GM19035 (cell line): Measurements from ENCODE around the gene CLUH.

Source experiments
- ATAC-seq: cut with Tn5 transposase; IDR thresholded peaks from one replicate; pipeline ENCODE4 v1.9.1; 2021; ENCODE audit not compliant: unreplicated experiment

Gene CLUH

DNA sequence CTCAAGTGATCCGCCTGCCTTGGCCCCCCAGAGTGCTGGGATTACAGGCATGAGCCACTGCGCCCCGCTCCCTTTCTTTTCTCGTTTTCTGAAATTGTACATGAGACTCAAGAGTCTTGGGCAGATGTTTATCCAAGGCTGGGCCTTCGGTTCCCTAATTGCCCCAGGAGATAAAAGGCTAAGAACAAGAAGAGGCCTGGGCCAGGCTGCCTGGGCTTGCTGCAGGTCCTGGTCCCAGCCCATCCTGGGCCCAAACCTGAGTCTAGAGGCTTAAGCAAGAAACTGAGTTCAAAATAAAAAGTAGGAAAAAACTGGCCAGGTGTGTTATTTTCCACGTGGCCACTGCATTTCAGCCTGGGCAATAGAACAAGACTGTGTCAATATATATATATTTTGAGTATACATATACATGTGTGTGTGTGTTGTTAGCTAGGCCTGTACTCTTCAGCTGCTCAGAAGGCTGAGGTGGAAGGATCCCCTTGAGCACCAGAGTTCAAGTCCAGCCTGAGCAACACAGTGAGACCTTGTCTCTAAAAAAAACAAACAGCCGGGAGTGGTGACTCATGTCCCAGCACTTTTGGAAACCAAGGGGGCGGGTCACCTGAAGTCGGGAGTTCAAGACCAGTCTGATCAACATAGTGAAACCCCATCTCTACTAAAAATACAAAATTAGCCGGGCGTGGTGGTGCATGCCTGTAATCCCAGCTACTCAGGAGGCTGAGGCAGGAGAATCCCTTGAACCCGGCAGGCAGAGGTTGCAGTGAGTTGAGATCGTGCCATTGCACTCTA lies 6.8 kb upstream of the CLUH start:
- no peak for ATAC-seq

- no peak for ATAC-seq
Measured at GRCh38 chr17:2716649-2717048, 5.1 kb upstream of the CLUH start.

DNA sequence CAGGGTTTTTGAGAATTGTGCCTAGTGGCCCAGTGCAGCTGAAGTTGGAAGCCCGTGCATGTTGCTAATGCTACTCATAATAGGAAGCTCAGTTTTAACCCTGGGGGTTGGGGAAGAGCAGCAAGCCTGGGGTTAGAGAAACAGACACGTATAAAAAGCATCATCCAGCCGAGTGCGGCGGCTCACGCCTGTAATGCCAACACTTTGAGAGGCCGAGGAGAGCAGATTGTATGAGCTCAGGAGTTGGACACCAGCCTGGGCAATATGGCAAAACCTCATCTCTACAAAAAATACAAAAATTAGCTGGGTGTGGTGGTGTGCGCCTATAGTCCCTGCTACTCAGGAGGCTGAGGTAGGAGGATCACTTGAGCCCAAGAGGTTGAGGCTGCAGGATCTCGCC lies 2.3 kb upstream of the CLUH start:
- no peak for ATAC-seq

- no peak for ATAC-seq
Measured at GRCh38 chr17:2712300-2713043, 908 bp upstream of the CLUH start.

- ATAC-seq: peak; percentile 23
Measured at GRCh38 chr17:2710803-2711607, 559 bp downstream of the CLUH start.

DNA sequence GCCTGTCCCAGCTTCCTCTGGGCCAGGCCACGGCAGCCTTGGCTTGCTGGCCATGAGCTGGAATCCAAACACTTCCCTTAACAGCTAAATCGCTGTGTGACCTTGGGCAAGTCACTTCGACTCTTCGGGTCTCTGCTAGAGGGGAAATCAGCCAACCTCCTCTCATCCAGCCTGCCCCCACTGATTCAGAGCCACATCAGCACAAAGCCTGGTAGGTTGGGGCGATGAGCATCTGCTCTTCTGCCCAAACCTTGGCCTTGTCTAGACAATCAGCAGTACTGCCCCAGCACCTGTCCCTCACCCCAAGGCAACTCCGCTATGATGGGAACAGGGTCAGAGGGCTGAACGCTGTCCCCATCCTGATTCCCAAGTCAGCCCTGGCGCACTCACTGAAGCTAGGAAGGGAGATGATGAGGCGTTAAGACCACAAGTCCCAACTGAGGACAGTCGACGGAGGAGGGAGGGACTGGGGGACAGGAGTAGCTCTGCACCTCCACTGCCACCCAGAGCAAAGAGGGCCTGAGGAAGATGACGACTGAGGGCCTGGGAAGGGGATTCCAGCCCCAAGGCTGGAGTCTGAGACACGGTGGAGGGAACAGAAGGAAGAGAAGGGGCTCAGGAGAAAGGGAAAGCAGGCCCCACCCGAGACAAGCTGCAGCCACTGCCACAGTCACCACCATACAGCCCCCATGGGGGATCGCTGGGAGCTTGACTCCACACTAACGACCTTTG lies 1.3 kb downstream of the CLUH start:
- peak; percentile 3 for ATAC-seq

DNA sequence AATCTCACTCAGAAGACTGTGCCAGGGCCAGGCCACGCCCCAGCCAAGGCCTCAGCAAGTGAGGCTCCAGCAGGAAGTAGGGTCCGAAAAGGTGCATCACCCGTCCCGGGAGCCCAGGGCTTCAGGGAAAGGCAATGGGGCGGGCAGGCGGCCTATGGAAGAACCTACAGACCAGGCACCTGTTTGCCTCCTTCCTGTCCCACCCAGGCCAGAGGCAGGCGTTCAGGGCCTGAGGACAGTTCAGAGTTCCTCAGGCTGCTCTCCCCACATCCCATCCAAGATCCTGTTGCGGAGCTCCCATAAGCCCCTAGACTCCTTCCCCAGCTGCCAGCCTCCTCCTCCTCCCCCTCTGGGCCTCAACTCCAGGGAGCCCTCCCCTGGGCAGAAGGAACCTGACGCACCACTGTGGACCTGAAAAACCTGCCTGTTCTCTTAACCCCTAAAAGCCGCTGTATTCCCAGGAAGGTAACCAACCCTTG lies 2.3 kb downstream of the CLUH start:
- no peak for ATAC-seq

DNA sequence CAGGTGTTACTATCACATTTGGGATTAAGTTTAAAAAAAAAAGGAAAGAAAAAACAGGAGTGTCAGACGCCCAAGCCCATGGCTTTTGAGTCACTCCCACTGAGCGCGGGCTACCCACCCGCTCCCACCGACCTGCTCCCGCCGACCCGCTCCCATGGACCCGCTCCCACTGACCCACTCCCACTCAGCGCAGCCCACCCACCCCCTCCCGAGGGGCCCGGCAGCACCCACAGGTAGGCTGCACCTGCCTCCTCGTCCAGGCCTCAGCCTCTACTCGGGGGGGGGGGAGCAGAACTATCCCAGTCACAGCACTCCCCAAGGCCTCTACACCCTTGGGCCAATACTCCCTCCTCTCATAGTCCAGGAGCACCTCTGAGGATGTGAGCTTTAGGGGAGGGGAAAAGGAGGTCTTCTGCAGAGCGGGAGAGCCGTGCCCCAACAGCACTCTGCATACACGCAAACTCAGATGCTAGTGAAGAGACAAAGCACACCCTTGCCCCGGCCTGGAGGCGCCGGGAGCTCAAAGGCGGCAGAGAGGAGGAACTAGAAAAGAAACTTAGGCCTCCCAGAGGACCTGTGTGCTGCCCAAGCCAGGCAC lies 2.9 kb downstream of the CLUH start:
- no peak for ATAC-seq

DNA sequence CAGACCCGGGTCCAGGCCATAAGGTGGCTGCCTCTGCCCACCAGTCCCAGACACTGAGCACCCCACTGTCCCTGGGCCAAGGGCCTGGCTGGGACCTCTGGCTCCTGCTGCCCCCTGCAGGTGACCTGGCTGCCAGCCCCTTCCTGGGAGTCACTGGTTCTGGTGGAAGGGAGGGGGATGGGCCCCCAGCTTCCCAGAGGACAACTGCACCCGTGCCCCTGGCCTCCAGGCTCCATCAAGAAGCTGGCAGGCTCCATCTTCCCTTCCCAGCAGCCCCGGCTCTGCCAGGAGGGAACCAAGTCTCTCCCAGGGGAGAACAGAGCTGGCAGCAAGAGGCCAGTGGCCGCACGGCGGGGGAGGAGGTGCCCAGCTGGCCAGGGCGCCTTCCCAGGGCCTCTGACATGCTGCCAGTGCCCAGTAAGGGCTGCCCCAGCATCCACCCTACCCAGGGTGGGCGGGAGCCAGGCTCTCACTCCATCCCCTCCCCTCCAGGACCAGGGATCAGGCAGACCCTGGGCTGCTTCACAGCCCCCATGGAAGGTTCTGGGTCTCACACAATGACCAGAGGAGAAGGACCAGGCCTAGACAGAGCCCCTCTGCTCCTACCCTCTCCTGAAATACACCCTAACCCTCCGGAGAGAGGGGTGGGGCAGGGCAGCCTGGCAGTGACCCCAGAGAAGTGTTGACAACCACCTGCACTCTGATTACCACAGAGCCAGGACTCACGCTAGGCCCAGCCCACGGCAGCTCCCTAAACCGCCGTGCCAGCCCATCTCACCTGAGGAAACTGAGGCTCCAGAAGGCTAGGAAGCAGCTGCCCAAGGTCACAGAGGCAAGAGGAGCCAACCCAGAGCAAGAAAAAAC lies 3.6 kb downstream of the CLUH start:
- no peak for ATAC-seq

GRCh38 chr17:2706911-2707510 lies 4.6 kb downstream of the CLUH start:
- ATAC-seq: no peak

DNA sequence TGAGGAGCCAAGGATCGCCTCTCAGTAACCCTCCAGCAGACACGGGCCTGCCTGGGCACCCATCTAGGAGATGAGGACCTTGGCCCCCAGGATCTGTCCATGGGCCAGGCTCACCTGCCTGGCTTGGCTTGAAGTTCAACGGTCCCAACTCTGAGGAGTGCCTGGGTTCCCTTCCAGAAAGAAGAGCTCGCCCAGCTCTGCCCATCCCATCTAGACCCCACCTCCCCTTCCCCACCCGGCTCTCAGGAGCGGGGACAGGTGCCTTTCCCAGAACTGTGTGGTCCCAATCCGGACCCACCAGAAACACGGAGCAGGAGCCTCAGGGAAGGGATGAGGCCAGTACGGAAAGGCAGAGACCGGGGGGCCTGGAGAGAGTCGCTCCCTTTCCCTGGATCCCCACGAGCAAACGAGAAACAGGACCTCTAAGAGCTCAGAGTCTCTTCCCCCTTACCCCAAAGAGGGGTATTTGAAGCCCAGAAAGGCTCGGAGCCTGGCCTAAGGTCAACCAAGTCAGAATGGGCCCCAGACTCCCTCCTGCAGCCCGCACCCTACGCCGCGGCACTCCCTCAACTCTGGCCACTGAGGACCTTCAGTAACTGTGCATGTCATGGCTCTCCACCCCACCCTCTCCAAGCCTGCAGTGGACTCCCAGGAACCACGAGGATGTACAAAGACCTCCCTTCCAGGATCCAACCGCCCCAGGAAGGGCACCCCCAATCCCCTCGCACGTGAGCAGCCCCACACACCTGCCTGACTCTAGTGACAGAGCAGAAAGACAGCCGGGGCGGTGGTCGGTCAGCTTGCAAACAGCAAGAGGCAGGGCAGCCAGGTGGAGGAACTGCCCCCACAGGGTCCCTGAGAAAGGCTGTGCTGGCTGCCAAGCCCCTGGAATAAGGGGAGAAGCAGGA lies 5.4 kb downstream of the CLUH start:
- no peak for ATAC-seq

DNA sequence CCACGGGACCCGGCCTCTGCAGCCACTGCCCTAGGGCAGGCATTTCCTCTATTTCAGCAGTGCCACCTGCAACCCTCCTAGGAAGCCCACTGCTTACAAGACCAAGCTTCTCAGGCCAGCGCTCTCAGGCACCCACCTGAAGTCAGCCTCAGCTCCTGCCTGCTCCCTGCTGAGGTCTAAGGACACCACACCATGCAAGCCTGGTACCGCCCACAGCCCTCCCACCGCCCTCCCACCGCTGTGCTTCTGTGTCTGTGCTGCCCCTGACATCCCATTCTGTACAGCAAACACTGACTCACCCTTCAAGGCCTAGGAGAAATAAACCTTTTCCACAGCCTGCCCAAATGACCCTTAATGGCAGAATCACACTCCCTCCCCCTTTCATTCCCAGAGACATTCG lies 6.3 kb downstream of the CLUH start:
- ATAC-seq: no peak

DNA sequence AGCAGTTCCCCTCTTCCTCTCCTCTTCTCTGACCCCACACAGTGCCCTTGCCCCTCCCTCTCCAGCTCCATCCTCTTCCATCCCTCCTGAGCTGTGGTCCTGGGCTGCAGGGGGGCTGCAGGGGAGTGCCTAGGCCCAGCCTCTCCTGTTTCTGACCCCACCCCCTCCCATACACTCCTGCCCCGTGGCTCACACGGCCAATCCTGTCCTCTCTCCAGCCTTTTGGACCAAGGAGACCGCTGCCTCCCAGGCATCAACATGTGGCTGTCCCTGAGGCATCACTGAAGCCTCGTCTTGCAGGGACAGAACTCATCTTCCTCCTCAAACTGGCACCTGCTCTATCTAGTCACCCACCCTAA lies 6.7 kb downstream of the CLUH start:
- no peak for ATAC-seq

DNA sequence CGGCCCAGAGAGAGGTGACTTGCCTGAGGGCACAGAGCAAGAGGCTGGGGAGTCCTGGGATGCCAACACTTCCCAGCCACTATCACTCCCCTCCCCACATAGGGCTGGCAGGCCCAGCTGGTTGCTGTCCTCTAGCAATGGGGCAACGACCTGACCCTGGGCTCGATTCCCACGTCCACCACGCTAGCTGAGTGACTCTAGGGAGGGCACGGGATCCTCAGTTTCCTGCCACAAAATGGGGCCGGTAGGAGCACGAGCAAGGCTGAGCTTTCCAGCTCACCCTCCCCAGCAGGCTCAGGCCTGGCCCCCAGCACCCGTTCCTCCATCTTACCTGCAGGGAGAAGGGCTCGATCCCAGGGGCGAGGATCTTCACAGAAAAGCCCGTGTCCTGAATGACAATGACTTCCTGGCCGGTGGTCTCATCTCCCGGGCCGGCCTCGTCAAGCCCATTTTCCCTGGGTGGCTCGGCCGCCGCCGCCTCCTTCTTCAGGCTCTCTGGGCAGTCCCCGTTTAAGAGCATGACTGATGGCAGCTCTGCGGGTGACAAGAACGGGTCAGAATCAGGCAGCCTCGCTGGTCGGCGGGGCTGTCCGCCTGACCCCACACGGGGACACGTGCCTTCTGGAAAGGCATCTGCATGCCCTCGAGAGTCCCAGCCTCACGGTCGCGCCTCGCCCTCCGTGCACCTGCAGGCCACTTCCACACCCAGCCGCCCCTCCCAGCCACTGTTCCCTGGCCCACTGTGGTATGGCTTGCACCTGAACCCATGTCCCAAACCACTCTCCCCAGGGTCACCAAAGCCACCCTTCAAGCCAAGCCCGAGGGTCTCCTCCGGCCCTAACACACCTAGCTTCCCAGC lies 7.3 kb downstream of the CLUH start:
- ATAC-seq: no peak

DNA sequence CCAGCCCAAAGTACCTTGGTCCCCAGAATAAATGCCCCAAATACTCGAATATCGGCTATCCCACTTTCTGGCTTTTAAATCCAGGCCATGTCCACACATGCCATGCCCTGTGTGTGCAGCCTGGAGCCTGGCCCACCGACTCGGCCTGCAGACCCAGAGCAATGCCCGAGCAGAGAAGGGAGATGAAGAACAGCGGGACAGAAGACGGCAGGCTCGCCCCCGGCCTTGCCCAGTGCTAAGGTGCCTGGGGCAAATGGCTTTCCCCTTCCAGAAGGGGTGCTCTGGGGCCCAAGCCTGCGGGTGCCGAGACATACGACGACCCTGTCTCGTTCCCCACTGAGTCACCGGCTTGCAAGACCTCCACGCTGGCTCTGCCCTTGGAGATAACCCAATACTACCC lies 8.0 kb downstream of the CLUH start:
- ATAC-seq: no peak

- no peak for ATAC-seq
Measured at GRCh38 chr17:2703181-2703580, 8.4 kb downstream of the CLUH start.

GRCh38 chr17:2701996-2702741 lies 9.4 kb downstream of the CLUH start:
- ATAC-seq: no peak
